DMS153 treated with DMSO at 0.1 percent for 48 hours (cell line): ENCODE results near the gene CERT1.
"Not testable (repeated sequence)": the region's sequence is repeated elsewhere in the genome, so short reads cannot be mapped to it uniquely, and the experiment has no call there.

Experiments
- DNase-seq: peaks from one replicate; lab custom pipeline; 2025; ENCODE audit not compliant: unreplicated experiment; lab: John Stamatoyannopoulos, UW

CERT1 gene

DNA sequence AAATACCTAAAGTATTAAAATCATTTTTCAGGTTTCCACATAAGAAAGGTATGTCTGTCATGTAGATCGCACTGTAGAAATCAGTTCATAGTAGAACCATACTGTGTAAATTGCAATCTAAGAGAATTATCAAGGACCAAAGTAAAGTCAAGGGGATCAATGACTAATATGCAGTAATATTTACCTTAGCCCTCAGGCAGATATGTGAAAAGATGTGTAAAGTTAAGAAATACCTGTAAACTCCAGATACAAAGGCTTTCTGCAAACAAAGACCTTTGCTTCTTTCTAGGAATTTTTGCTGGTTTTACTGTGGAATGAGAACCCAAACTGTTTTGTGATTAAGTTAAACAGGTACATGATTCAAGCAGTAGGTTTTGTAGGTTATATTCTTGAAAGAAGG, 11.8 kb upstream of the CERT1 start:
- no peak for DNase-seq

DNA sequence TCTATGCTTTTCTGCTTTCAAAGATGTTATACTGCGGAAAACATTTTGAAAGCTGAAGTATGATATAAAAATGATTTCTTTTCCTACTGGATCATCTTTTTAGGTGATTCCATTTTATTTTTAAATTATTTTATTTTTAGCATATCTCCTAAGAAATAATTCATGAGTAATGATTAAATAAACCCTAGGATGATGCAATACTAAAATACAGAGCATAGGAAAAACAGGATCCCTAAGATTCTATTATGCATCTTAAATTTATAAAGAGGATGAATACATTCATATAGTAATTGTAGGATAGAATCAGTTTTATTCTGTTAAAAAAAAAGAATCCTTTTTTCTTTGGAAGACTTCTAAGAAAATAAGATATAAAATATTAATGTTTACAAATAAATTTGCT, 11.1 kb upstream of the CERT1 start:
- DNase-seq, result no peak

DNA sequence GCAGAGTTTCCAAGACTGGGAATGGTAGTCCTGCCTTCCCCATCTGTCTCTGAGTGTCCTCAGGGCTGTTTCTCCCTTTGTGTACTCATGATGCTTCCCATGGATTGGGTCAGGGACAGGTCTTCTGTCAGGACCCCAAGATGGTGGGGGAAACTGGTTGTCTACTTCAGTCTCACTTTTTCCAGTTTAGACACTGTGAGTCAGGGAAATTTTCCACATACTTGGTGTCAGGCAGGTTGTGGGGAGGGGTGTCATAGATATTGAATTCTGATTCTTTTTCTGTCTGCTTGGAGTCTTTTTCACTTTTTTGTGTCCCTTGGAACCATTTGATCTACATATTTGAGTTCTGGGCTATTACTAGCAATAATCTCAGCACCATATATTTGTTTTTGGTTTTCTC, 10.6 kb upstream of the CERT1 start:
- no peak for DNase-seq

DNA sequence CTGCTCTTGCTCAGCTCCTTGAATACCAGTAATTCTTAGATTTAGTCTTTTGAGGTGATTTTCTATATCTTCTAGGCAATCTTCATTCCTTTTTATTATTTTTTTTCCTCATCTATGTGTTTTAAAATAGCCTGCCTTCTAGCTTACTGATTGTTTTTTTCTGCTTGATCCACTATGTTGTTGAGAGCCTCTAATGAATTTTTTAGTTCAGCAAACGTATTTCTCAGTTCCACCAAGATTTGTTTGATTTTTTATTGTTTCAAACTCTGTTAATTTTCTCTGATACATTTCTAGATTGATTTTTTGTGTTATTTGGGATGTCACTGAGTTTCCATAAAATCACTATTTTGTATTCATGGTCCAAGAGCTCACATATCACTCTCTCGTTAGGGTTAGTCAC, 9.8 kb upstream of the CERT1 start:
- DNase-seq, result no peak

DNA sequence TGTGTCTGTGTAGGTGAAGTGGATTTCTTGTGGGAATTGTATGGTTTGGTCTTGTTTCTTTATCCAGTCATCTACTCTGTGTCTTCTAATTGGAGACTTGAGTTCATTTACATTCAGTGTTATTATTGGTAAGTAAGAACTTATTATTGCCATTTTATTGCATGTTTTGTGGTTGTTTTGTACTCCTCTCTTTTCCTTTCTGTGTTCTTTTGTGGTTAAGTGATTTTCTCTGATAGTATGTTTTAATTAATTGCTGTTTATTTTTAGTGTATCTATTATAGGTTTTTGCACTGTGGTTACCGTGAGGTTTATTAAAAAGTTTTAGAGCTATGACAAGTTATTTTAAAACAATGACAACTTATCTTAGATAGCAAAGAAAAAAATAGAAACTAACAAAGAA, 8.3 kb upstream of the CERT1 start:
- no peak for DNase-seq

DNA sequence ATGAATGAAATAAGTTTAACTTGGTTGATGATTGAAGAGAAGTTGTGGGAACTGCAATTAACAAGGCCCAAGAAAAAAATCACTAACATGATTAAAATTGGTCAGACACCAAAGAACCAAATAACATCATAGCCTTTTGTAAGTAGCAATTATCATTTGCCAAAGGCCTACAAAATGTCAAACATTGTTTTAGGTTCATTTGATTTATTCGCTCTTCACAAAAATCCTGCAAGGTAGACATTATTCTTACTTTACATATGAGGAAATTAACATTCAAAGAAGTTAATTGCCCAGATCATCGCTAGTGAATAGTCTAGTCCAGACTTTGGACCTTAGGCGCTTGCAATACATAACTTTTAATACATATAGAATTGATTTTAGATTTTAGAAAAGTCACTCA, 2.9 kb upstream of the CERT1 start:
- DNase-seq, result no peak

DNA sequence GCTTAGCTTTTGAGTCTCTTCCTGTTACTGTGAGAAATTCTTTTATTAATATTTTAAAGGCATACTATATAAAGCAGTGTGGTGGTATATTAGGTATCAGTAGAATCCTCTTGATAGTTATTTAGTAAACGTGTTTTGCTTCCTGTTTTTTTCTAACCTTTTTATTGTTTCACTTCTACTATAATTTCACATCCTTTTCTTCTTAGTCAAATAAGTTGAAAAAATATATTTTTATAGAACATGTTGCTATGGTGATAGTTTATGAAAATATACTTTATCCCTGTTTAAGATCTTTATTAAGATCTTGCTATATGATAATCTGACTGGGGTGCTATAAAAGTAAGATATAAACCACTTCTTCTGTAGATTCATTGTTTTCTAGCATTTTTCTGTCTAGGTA, 2.4 kb upstream of the CERT1 start:
- DNase-seq, result no peak

DNA sequence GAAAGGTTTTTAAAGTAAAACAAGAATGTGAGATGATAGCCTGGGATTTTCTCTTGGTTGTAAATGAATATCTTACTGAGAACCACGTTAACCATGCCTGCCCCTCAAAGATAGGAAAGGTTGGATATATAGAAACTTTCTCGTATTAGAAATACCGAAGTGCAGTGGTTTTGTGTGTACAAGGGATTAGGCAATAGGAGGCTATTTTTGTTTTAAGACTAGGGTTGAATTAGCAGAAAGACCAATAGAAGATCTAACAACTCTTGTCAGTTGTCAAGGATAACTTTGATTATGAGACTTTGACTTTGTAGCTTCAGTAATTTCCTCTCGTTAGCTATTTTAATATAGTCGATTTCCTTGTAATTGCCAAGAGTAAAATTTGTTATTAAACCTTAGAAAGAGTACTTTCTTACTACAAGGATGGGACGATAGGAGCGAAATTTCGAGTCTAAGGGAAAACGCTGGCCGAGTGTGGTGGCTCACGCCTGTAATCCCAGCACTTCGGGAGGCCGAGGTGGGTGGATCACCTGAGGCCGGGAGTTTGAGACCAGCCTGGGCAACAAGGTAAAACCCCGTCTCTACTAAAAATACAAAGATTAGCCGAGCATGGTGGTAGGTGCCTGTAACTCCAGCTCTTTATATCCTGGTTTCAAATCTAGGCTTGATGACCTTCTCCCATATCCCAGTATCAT, 1.1 kb upstream of the CERT1 start:
- DNase-seq, result no peak

DNA sequence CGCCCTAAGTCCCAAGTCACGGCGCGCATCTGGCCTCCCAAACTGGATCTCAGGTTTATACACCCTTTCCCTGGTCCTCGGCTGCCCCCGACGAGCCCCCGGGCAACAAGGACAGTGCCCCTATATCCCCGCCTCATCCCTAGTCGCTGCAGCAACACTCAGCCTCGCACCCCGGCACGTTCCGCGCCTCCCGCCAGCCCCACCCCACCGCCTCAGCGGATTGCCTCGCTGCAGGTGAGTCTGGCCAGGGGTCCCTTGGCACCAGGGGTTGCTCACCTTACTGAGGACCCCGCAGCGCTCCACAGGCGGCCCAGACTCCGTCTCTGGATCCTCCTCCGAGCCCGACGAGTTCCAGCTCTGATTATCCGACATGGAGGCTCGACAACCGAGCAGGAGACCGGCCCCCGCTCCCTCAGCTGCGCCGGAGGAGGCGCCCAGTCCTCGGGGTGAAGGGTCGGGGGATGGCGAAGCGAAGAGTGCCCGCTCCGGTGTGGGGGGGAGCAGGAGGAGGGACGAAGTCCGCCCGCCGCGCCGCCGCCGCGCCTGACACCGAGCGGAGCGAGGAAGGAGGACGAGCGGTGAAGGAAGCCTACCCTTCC, 494 bp downstream of the CERT1 start:
- DNase-seq, result no peak

DNA sequence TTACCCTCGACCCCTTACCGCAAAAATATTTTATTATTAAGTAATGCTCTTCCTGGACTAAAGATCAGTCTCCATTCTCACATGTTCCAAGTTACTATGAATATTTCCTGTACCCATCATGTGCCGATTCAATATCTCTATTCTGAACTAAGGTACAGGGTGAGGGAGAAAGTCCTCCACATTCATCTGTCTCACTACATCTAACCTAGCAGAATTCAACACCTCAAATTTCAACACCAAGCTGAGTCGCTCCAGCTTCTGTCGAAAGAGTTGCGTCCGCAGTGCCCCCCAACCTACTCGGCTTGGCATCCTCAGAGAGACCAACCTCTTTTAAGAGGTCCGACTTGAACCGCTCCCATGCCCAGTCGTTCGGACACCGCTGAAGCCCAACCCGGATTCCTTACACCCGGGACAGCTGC, 1.0 kb downstream of the CERT1 start:
- no peak for DNase-seq

DNA sequence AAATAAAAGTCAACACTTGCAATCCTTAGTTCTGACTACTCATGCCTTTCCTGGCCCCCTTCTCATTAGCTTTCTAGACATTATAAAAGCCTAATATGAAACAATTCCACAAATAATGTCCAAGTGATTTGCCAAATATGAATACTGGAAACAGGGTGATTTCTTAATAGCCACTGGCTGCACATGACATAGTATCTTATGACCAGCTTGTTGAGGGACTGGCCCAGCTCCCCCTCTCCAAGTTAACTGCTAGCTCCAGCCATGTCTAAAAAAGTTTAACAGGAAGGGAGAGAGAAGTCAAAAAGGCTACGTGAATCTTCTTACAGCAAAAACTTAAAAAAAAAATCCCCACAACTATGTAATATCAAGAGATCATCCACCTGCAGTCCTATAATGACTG, 1.5 kb downstream of the CERT1 start:
- no peak for DNase-seq

DNA sequence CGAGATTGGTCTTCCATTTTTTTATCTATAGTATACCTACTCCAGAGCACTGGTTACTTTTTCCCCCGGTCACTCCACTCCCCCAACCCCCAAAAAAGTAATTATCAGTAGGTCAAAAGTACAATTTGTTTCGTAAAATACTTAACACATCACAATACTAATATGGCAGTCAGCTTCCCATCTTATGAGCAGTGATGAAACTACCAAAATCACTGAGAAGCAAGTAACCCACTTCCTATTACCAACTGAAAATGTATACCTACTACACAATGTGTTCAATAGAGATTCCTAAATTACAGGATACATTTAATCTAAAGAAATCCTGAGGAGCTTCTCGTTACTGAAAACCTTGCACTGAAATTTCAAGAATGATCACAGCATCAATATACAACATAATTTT, 1.9 kb downstream of the CERT1 start:
- DNase-seq, result no peak

DNA sequence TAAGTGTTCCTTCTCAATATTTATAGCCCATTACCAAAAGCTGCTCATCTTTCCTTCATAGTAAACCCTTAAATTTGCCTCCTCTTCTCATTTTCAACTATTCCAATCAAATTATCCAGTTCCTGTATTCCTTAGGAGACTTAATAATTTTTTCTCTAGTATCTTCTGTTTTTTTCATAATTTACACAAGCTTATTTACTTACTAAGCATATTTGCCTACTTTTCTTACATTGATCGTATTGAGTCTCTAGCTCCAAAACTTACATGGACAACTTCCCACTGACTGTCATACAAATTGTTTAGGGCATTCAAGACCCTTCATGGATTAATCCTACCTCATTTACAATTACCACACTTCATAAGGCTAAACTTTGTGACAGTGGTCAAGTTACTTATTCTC, 3.6 kb downstream of the CERT1 start:
- DNase-seq, result no peak

DNA sequence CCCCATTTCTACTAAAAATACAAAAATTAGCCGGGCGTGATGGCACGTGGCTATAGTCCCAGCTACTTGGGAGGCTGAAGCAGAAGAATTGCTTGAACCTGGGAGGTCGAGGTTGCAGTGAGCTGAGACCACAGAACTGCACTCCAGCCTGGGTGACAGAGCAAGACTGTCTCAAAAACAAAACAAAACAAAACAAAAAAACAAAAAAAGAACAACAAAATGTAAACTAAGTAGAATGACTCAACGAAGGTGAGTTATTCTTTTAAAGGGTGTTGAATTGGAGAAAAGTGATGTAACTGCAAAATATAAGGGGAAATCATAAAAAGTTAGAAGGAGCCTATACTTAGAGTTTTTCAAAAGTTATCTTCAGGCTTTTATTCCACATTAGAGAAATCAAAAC, 6.3 kb downstream of the CERT1 start:
- DNase-seq, result not testable (repeated sequence)

DNA sequence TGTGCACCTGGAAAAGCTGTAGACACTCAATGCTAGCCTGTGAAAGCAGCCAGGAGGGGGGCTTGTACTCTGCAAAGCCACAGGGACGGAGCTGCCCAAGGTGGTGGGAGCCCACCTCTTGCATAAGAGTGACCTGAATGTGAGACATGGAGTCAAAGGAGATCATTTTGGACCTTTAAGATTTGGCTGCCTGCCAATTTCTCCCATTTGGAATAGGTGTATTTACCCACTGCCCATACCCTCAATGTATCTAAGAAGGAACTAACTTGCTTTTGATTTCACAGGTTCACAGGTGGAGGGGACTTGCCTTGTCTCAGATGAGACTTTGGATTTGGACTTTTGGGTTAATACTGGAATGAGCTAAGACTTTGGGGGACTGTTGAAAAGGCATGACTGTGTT, 12.6 kb downstream of the CERT1 start:
- DNase-seq, result not testable (repeated sequence)

DNA sequence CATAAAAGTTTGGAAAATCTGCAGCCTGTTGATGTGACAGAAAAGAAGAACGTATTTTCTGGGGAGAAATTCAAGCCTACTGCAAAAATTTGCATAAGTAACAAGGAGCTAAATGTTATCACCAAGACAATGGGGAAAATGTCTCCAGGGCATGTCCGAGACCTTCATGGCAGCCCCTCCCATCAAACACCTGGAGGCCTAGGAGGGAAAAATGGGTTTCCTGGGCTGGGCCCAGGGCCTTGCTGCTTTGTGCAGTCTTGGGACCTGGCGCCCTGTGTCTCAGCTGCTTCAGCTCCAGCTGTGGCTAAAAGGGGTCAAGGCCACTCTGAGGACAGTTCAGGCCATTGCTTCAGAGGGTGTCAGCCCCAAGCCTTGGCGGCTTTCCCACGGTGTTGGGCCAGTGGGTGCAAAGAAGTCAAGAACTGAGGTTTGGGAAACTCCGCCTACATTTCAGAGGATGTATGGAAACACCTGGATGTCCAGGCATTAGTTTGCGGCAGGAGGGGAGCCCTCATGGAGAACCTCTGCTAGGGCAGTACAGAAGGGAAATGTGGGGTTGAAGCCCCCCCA, 13.1 kb downstream of the CERT1 start:
- DNase-seq, result no peak

DNA sequence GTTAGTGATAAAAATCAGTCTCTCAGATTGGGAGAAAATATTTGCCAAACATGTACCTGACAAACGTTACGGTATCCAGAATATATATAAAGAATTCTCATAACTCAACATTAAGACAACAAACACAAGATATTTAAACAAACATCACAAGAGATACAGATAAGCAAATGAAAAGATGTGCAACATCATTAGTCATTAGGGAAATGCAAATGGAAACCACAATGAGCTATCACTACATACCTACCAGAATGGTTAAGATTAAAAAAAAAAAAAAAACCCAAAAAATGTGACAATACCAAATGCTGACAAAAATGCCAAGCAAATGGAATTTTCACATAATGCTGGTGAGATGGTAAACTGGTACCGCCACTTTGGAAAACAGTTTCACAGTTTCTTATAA, 15.4 kb downstream of the CERT1 start:
- no peak for DNase-seq

DNA sequence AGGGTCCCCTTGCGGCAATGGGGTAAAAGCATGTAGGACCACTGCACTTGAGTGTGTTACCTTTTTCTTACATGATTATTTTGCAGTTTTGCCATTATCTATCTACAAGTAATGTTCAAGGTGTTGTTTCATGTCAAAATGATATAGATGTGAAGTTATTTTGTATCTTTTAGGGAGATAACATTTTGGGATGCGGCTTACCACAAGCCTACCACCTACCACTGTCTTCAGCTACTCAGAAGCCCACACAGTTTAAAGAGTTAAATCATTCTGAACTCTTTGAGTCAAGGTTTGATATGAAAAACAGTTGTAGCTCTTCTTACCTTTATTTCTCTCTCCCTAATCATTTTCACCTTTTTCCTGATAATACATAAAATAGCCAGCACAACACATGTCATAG, 19.8 kb downstream of the CERT1 start:
- no peak for DNase-seq

DNA sequence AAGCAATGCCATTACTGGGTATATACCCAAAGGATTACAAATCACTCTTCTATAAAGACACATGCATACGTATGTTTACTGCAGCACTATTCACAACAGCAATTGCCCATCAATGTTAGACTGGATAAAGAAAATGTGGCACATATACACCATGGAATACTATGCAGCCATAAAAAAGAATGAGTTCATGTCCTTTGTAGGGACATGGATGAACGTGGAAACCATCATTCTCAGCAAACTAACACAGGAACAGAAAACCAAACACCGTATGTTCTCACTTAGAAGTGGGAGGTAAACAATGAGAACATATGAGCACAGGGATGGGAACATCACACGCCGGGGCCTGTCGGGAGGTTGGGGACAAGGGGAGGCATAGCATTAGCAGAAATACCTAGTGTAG, 21.6 kb downstream of the CERT1 start:
- DNase-seq, result not testable (repeated sequence)

DNA sequence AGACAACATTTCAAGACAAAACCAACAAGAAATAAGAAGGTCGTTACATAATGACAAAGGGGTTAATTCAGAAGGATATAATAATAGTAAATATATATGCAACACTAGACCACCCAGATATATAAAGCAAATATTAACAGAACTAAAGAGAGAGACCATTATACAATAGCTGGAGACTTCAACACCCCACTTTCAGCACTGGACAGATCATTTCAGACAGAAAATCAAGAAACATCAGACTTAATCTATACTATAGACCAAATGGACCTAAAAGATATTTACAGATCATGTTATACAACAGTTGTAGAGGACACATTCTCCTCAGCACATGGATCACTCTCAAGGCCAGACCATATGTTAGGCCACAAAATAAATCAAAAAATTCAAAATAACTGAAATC, 26.8 kb downstream of the CERT1 start:
- DNase-seq, result no peak

DNA sequence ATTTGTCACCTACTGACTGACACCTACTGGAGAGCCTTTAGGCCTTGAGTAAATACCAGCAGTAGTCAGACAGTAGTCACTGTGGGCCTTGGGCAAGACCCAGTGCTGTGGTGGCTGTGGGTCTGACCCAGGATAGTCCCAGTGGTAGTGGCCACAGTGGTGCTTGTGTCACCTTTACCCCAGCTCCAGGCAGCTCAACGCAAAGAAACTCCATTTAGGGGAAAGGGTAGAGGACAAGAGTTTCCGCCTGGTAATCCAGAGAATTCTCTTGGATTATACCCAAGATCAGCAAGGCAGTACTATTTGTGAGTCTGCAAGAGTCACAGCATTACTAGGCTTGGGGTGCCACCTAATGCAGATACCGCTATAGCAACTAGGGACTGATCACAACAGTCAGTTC, 28.9 kb downstream of the CERT1 start:
- DNase-seq, result no peak

DNA sequence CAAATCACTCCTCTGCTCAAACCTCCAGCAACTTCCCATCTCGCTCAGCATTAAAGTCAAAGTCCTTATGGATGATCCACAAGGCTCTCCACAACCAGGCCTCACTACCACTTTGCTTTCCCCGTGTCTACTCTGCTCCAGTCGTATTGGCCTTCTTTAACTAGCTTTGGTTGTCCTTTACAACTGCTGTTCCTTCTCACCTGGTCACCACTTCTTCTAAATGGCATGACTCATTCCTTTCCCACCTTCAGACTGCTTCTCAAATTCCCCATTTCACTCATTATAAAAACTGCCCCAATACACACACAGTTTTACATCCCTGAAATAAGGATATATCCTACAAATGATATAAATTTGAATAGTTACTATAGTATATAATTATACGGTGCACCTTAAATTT, 30.4 kb downstream of the CERT1 start:
- DNase-seq, result no peak

DNA sequence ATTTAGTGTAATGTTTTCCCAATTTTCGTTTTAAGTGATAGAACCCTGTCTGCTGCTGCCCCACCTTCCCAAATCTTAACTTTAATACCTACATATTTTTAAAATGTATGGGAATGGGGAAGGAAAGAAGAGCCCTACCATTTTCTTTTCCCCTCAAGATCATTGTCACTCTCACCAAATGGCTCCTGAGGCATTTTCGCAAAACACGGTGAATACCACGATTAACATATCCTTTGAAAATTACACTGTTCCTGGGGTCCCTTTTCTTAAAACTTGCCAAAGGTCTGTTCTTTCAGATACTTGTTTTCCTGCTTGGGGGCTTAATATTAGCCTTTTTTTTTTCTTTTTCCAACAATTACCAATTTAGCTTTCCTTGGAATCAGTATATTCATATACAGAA, 36.1 kb downstream of the CERT1 start:
- DNase-seq, result no peak
